Activated naive CD8-positive, alpha-beta T cell treated with anti-CD3 and anti-CD28 coated beads, Interleukin-2, amount 10 ng/mL, durations not matched to agents 7 days and 5 days (primary cell): Measurements from ENCODE around the gene OR2C1. TPM values are rescaled to one million over a fixed set of nuclear protein-coding genes. Genes with fewer than 3 reads are reported as not detected.

Experiments
- total RNA-seq, 2 experiments: library from RNA; stranded (reverse); gene quantifications; one replicate each; pipeline ENCODE4 v1.2.3, GENCODE V29; 2021

OR2C1 gene
- total RNA-seq, 2 experiments from 2014 or later: not detected

Other genes starting within 250 kb of the OR2C1 start
- not detected for gene ZNF205, start 243.3 kb upstream of the OR2C1 start, total RNA-seq
- 10 to 100 TPM; 12.9 to 13.3 TPM for gene ZNF213, start 220.9 kb upstream of the OR2C1 start, total RNA-seq
- gene OR1F1, start 167.7 kb upstream of the OR2C1 start, total RNA-seq: not detected
- gene ZNF200, start 120.7 kb upstream of the OR2C1 start, total RNA-seq: 10 to 100 TPM; 16.5 to 19.5 TPM
- under 1 TPM; 0.23 to 0.39 TPM for gene MEFV, start 99.3 kb upstream of the OR2C1 start, total RNA-seq
- 10 to 100 TPM; 34.7 to 36.7 TPM for gene ZNF263, start 72.4 kb upstream of the OR2C1 start, total RNA-seq
- 10 to 100 TPM; 10.3 to 12.1 TPM for gene TIGD7, start 50.5 kb upstream of the OR2C1 start, total RNA-seq
- gene ZNF75A, start 50.4 kb upstream of the OR2C1 start, total RNA-seq: 10 to 100 TPM; 63.6 to 63.8 TPM
- 10 to 100 TPM; 20.5 to 22.5 TPM for gene ZSCAN32, start 45.1 kb downstream of the OR2C1 start, total RNA-seq
- gene ZNF174, start 45.3 kb downstream of the OR2C1 start, total RNA-seq: 10 to 100 TPM; 15.5 to 16.0 TPM
- 1 to 10 TPM; 3.6 to 4.2 TPM for gene ZNF597, start 87.6 kb downstream of the OR2C1 start, total RNA-seq
- 10 to 100 TPM; 54.0 to 54.6 TPM for gene NAA60, start 87.8 kb downstream of the OR2C1 start, total RNA-seq
- not detected for gene C16orf90, start 139.6 kb downstream of the OR2C1 start, total RNA-seq
- 10 to 100 TPM; 22.9 to 26.8 TPM for gene CLUAP1, start 145.1 kb downstream of the OR2C1 start, total RNA-seq
- 10 to 100 TPM; 95.9 to 97.4 TPM for gene NLRC3, start 221.5 kb downstream of the OR2C1 start, total RNA-seq